GM19467 (cell line): ENCODE data around the gene TTC7B.

ENCODE experiments used
- ATAC-seq: cut with Tn5 transposase; IDR thresholded peaks from one replicate; pipeline ENCODE4 v1.9.1; 2021; ENCODE audit warnings: mild to moderate bottlenecking, moderate library complexity; ENCODE audit not compliant: unreplicated experiment

TTC7B gene

GRCh38 chr14:90519262-90519920 lies 296.8 kb downstream of the TTC7B start:
- no peak for ATAC-seq

- no peak for ATAC-seq
These were observed 297.3 kb downstream of the TTC7B start for GRCh38 chr14:90518941-90519256.

DNA sequence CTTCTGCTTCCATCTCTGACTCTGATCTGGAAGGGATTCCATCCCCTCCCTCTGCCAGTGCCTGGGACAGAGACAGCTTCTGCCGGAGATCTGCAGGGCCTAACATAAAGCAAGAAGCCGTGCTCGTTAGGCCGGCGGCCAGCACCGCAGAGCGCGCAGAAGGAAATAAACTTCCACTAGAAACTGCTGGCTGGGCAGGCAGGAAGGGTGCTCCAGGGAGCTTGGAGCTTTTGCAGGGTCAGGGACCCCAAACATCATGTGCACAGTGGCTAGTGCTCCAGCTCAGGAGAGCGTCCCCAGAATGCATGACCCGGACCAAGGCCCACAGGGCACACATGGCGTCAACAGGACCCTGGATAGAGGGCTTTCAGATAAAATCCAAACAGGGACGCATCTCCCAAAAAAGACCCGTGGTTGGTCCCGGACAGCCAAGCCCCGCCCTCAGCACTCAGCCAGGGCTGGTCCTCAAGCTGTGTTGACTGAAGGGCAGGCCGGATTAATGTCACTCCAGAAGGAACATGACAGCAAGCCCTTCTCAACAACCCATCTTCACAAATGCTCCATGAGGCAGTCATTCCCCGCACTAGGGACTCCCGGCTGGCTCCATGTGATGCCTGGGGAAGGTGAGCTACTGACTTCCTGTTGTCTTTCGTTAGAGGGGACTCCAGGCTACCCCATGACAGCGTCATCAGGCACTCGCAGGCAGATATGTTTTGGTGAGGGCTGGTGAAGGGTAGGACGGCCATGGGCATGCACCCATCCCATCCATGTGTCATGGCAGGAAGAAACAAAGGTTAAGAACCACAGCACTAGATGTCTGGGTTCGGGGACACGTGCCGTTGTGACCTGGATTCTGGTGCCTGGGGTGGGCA lies 297.9 kb downstream of the TTC7B start:
- no peak for ATAC-seq

GRCh38 chr14:90517076-90517841 lies 299.0 kb downstream of the TTC7B start:
- no peak for ATAC-seq

DNA sequence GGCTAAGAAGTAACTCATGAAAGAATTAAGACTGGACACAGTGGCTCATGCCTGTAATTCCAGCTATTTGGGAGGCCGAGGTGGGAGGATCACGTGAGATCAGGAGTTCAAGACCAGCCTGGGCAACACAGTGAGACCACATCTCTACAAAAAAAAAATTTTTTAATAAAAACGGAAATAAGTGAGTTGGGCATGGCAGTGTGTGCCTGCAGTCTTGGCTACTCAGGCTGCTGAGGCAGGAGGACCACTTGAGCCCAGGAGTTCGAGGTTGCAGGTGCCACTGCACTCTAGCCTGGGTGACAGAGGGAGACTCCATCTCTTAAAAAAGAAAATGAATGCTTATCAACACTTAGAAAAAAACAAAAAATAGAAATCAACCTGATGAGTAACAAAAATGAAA lies 301.7 kb downstream of the TTC7B start:
- ATAC-seq = no peak

GRCh38 chr14:90514015-90514398 lies 302.2 kb downstream of the TTC7B start:
- ATAC-seq = no peak

DNA sequence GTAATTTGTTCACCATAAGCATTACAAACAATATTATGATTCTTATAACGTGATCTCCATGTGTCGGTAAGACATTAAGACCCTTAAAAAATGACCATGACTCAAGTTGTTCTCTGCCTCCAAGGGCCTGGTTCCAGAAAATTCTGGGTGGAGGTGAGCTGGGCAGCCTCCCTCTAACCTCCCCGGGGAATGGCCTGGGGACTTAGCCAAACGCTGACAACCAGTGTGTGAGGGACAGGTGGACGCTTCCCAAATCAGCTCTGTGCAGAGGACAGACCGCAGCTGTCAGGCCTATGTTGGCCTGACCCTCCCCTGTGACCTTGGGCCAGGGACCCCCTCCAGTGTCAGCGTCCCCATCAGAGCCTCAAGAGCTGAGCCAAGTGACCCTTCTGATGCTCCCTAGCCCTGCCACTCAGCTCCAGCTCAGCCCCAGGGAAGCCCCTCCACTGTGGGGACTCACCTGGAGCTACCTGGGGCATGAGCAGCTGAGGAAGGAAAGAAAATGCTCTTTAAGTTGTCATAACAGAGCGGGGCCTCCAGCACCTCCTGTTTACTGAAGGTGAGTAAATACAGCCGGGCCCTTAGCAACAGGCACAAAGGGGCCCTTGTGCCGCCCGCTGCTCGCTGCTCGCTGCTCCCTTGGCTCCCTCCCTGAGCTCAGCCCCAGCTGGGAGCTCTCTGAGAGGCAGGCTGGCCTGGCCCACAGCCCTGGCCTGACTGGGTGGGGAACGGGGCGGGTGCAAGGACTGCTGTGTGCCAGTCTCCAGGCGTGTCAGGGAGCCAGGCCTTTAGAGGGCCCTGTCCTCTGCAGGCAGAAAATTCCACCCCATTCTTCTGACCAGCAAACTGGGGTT lies 302.8 kb downstream of the TTC7B start:
- no peak for ATAC-seq

DNA sequence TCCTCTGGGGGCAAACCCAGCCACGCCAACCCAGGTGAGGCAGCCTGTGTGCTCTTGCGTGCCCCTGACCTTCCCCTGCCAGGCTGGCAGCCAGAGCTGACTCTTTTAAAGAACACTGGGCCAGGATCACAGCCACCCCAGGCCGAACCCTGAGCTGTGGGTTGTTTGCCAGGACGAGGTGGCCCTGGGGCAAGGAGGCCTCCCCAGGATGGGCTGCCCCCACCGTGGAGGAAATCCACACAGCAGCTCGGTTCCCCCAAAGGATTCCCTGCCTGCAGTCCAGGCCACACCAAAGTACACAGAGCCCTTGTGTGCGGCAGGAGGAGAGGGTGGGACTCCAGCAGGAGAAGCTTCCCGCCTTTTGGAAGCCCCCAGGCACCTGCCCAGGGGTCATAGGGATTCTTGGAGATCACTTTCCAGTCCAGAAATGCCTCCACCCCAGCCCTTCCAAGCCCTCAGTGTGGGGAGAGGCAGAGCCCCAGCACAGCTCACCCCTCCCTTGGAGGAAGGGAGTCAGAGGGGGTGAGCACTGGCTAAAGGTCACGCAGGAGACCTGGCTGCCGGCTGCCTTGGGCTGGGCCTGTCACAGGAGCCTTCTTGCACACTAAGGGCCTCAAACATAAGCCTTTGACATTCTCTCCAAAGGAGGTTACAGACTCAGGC lies 303.8 kb downstream of the TTC7B start:
- ATAC-seq = no peak

GRCh38 chr14:90511795-90512328 lies 304.4 kb downstream of the TTC7B start:
- ATAC-seq = no peak

DNA sequence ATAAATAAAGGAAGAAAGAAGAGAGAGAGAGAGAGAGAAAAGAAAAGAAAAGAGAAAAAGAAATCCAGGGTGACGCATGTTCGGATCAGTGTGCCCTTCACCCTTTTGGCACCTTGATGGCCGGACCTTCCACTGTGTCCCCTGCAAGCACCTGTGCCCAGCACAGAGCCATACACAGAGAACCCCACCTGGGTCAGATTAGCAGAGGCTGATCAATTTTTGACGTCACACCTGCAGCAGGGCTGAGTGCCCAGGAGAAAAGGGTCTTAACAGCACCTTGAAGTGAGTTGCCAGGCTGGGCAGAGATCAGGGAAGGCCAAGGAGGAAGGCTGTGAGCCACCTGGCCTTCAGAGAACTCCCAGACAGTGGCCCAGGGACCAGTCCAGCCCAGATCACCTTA lies 305.0 kb downstream of the TTC7B start:
- no peak for ATAC-seq

DNA sequence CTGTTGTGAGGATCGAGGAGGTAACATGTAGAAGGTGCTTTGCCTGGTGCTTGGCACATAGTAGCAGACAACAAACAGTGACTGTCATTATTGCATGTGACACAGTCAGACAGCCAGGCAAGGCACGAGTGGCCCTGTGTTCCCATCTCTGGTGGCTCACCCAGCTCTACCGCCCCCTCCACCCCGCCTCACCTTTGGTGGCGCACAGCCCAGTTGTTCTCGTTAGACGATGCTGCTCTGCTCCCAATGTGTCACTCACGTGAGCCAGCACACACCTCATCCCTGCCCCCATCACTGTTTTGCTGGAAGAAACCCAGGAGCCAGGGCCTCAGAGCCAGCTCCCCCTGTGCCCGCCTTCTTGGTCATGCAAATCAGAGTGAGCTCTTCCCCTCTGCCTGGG lies 306.1 kb downstream of the TTC7B start:
- no peak for ATAC-seq

DNA sequence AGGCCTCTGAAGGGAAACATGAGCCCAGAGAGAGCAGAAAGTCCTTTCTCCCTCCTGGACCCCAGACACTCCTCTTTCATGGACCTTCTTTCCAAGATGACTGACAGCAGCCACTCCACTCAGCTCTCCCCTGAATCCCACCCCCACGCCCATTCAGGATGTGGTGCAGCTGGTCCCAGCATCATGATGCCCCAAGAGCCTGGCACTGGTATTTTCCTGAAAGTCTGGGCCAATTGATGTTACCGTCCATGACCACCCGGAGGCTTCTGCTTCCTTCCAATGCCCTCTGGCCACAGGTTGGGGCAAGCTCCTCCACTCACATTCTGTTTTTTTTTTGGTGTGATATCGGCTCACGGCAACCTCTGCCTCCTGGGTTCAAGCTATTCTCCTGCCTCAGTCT lies 306.8 kb downstream of the TTC7B start:
- ATAC-seq = no peak

GRCh38 chr14:90508536-90509254 lies 307.5 kb downstream of the TTC7B start:
- ATAC-seq = no peak

GRCh38 chr14:90508036-90508435 lies 308.2 kb downstream of the TTC7B start:
- ATAC-seq = no peak

DNA sequence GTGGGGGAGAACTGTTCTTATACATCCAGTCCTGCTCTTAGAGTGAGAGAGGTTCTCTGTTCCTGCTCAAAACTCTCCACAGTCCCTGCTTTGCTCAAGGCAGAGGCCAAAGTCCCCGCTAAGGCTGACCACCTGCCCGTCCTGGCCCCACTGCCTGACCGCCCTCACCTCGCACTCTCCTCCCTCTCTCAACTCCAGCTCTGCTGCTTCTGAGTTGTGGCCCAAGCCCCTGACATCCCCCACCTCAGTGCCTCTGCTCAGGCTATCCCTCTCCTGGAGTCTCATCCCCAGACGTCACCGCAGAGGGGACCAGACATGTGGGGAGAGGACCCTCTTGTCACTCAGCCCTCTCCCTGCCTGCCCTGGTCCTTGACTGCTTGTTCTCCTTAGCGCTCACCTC lies 308.8 kb downstream of the TTC7B start:
- ATAC-seq = no peak

- ATAC-seq = no peak
These were observed 309.5 kb downstream of the TTC7B start for GRCh38 chr14:90506748-90507147.

GRCh38 chr14:90505531-90505930 lies 310.7 kb downstream of the TTC7B start:
- no peak for ATAC-seq

DNA sequence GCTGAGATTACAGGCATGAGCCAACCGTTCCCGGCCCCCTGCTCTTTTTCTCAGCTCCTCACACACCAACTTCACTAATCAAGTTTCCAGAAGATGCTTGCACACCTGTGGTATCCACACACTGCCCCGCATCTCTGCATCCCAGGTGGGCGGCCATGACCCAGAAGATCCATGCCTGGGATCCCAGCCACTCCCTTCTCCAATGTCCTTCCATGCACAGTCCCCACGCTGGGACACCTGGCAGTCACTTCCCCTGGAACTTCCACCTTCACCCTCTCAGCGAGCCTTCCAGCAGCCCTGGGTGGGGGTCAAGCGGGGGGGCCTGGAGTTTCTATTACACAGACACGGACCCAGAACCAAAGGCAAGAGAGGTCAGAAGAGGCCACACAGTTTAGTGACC lies 311.6 kb downstream of the TTC7B start:
- ATAC-seq = no peak

GRCh38 chr14:90503582-90503981 lies 312.6 kb downstream of the TTC7B start:
- ATAC-seq = no peak

GRCh38 chr14:90502760-90503159 lies 313.5 kb downstream of the TTC7B start:
- ATAC-seq = no peak
